HG03108 (cell line): ENCODE results near the gene NPHS1.
"Not testable (repeated sequence)": the region's sequence is repeated elsewhere in the genome, so short reads cannot be mapped to it uniquely, and the experiment has no call there.

Experiments used
- ATAC-seq: cut with Tn5 transposase; IDR thresholded peaks from one replicate; pipeline ENCODE4 v1.9.1; 2021; ENCODE audit warnings: moderate library complexity; ENCODE audit not compliant: unreplicated experiment

Gene NPHS1

GRCh38 chr19:35813043-35813890 lies 39.0 kb downstream of the NPHS1 start:
- ATAC-seq = no peak

DNA sequence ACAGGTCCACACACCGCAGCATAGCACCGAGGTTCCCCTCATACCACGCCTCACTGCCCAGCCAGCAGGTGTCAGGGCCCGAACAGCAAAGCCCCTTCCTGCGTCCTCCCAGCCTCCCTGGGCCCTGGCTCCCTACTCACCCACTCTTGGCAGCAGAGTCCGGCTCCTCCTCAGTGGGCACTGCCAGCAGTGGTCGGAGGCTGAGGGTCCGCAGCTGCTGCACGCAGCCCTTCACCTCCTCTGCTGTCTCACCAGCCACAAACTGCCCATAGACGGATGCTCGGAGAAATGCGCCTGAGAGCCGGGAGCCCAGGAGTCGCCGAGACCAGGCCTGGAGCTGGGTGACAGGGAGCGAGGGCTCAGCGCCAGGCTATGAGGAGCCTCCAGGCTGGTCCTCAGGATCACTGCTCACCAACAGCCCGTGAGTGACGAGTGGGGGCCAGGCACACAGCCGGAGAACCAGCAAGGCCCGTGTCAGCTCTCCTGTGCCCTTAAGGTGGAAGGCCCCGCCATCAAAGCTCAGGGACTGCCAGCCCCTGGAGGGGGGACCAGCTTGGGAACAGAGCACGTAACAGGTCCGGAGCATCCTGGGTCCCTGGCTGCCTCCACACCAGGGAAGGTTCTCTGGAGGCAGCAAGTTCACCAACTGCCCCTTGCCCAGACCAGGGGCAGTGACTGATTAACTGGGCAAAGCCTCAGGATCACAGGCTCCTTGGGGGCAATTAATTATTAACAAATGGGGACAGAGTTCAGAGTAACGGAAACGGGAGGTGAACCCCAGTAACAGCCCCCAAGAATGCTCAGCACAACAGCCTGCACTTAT lies 39.9 kb downstream of the NPHS1 start, which contains the start of gene PRODH2:
Gene PRODH2, minus strand, starts transcription at position 626 of the 823 bp plus-strand sequence. Its CDS starts 40 bp downstream, at position 586.
- no peak for ATAC-seq

- ATAC-seq = no peak
These were observed 40.7 kb downstream of the NPHS1 start for GRCh38 chr19:35811317-35812219.

DNA sequence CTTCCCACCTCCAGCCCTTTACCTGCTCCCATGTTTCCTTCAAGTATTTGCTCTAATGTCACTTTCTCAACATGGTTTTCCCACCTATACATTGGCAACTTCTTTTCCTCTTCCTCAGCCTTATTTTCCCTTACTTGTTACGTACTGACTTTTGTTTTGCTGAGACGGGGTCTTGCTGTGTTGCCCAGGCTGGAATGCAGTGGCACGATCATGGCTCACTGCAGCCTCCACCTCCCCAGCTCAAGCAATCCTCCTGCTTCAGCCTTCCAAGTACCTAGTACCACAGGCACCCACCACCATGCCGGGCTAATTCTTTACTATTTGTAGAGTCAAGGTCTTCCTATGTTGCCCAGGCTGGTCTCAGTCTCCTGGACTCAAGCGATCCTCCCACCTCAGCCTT lies 44.7 kb downstream of the NPHS1 start:
- ATAC-seq = no peak

DNA sequence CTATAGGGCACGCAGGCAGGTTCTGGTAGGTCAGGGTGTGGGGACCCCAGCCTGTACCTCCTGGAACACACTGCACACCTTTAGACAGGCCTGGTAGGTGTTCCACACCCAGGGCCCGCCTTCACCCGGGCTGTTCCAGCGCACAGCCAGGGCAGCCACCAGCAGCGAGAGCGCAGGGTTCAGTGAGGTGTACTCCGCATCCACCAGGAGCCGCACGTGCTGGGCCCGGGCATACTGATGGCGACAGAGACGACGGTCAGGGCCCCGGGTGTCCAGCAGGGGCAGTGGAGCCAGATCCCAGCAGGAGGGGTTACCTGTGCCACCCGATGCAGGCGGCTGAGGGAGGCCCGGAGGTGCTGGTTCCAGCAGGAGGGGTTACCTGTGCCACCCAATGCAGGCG lies 45.7 kb downstream of the NPHS1 start:
- ATAC-seq = no peak

- no peak for ATAC-seq
These were observed 46.7 kb downstream of the NPHS1 start for GRCh38 chr19:35805526-35806102.

DNA sequence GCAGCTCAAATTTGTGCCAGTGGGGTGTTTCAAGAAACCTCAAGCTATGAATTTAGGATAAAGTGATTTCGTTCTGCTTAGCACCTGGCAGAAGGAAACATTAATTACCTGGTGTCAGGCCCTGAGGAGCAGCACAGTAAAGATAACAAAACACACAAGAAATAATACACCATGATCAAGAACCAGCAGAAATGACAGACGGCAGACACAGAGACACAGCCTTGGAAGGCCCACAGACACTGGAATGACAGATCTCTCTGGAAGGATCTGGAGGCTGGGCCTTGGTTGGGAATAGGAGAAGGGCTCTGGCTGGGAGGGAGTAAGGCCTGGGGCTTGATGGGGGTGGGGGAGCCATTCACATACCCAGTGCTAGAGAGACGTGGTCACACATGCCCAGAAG lies 50.5 kb downstream of the NPHS1 start:
- ATAC-seq = no peak

- no peak for ATAC-seq
These were observed 54.6 kb downstream of the NPHS1 start for GRCh38 chr19:35797663-35798062.

DNA sequence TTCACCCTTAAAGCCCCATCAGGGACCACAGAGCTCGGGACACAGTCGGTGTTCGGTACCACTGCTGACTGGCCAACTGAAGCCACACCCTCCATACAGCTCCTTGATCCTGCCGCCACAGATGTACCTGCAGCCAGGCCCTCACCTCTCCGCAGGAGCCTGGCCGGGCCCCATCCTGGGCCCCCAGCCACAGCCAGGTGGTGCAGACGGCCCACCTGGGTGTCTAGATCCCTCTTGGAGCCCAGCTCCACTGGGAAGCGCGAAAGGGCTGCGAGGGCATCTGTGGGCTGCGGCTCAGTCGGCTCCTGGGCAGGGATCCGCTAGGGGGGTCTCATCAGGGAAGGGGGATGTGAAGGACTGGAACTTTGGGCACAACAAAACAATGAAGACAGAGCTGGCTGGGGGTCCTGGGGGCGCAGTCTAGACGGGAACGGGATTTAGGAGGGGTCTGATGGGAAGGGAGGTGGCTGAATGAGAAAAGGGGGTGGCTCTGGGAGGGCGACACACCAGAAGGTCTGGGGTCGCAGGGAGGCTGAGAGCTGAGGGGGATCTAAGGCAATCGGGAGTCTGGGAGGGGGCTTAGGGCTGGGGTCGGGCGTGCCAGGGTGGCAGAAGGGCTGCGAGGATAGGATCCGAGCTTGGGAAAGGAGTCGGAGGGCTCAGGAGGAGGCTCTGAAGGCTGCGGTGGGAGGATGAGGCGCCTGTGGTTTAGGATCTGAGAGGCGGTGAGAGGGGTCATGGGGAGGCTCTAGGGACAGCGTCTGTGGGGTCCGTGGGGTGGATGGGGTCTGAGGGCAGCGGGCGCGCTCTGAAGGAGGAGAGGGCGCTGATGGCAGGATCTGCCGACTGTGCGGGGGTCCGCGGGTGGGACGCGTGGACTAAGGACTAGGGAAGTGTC lies 55.4 kb downstream of the NPHS1 start:
- ATAC-seq = no peak

DNA sequence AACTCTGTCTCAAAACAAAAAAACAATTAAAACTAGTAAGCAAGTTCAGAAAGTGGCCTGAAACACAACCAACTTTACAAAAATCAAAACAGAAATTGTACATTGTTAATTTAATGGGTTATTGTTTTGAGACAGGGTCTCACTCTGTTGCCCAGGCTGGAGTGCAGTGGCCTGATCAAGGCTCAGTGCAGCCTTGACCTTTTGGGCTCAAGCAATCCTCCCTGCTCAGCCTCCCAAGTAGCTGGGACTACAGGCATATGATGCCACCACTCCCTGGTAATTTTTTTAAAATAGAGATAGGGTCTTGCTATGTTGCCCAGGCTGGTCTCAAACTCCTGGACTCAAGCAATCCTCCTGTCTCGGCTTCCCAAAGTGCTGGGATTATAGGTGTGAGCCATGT lies 56.7 kb downstream of the NPHS1 start:
- not testable (repeated sequence) for ATAC-seq

DNA sequence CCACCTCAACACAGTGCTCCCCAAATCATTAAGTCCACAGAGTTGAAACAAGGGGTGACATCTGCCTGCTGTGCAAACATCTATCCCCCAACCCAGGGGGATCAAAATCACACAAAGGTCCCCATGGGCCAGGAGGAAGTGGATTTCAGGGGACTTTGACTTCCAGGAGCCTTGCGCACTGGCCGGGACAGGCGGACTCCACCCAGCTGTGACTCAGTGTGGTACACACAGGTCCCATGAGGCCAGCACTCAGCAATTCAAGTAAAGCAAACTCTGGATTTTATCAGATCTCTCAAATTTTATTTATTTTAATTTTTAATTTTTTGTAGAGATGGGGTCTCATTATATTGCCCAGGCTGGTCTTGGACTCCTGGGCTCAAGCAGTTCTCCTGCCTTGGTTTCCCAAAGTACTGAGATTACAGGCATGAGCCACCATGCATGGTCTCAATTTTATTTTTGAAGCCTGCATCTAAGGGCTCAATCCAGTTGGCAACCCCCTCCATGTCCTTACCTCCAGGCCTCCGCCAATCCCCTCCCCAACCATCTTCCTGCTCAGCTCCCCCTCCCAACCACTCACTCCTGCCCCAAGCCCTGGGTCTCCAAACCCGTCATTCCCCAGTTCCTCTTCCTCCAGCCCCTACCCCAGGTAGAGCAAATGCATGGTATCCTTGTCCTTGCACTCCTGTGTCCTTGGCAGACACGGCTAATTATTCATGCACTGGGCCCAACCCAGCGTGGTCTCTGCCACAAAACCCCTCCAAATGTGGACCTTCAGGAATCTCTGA lies 58.7 kb downstream of the NPHS1 start:
- ATAC-seq = no peak

GRCh38 chr19:35792888-35793287 lies 59.4 kb downstream of the NPHS1 start:
- no peak for ATAC-seq

GRCh38 chr19:35792312-35792711 lies 60.0 kb downstream of the NPHS1 start:
- no peak for ATAC-seq

GRCh38 chr19:35791814-35792279 lies 60.5 kb downstream of the NPHS1 start:
- ATAC-seq = no peak

GRCh38 chr19:35790981-35791813 lies 61.1 kb downstream of the NPHS1 start:
- ATAC-seq = no peak

DNA sequence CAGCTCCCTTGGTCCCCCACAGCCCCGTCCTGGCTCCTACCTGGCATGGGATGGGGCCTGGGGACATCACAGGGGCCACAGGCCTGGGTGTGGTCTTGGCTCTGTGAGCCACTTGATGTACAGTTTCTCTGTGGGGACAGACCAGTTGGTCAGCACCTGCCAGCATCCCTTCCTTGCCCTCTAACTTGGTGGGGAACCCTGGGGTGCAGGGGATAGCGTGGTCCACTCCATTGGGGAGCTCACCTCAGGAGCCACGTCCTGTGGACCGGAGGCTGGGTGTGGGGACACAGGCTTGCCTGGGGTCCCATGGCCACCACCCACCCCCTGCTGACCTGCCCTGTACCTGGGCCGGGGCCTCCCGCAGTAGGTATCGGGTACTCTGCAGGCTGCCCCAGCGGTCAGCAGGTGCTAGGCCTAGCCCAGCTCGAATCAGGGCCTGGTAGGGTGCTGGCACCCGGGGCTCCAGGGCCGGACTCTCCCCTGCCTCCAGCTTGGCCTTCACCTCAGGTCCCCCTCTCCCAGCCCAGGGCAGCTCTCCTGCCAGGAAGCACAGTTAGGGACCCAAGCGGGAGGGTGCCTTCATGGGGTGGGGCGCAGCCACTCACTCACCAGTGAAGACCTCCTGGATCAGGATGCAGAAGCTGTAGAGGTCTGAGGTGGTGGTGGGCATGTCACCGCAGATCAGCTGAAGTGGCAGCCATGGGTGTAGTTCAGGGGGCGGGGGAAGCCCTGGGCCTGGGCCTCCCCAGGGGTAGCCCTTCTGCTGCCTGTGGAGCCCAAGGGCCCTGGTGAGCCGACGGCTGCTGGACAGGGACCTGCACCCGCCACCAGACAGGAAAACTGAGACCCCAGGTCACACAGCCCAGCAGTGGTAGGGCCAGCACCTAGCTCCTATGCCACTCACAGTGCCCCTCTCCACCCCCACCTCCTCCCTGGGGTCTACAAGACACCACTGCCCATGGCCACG lies 62.0 kb downstream of the NPHS1 start:
- no peak for ATAC-seq
